ENCODE measurements around the gene CDK5R2.

Gene CDK5R2

DNA sequence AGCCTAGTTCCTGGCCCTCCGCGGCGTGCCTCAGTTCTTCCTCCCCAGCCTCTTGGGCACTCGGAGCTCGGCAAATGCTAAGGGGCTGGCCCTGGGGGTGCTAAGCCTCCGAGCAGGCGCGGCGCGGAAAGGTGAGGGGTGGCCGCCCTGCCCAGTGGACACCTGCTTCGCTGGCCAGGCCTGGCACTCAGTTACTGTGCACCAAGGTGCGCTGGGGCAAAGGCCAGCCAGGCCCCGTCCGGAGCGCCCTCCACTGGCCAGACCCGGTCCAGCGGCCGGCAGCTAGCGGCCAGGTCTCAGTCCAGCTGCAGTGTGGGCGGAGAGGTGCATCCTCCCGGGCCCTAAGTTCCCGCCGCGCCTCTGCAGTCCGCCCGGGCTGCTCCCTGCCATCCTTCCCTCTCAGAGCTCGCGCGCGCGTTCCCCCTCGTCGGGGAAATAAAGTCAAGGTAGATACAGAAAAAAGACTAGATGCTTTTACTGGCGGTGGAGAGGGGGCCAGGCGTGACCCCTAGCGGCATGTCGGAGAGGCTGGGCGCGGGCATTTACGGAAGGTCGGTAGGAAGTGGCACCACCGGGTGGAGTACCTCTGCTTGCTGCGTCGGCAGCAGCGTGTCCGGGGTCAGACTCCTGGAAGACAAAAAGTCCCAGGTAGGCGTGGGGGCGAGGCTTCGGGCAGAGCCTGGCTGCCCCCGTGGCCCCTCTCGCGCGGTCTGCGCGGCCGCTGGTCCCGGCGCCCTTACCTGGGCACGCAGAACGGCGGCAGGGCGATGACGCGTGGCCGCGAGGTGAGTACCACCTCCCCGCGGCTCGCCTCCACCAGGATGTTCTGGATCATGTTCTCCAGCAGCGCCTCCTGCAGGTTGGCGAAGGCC lies 43.2 kb downstream of the CDK5R2 start:
- no peak for DNase-seq (ENCODE audit: low read depth)

GRCh38 chr2:219003267-219003634 lies 43.8 kb downstream of the CDK5R2 start:
- DNase-seq (ENCODE audit: low read depth) = no peak

- DNase-seq (ENCODE audit: low read depth) = no peak
Observed at GRCh38 chr2:219003979-219004378, 44.5 kb downstream of the CDK5R2 start.

DNA sequence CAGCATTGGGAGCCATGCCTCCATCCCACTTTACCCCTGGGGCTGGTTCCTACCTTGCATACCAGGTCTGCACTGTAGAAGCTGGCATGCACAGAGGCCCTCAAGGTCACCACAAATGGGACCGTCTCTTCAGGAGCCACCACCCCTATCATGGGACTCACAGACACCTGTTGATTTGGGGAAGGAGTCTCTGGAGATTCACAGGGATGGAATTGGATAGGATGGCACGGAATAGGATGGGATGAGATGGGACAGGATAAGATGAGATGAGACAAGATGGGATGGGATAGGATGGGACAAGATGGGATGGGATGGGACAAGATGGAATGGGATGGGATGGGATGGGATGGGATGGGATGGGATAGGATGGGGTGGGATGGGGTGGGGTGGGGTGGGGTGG lies 49.8 kb downstream of the CDK5R2 start:
- no peak for DNase-seq (ENCODE audit: low read depth)

DNA sequence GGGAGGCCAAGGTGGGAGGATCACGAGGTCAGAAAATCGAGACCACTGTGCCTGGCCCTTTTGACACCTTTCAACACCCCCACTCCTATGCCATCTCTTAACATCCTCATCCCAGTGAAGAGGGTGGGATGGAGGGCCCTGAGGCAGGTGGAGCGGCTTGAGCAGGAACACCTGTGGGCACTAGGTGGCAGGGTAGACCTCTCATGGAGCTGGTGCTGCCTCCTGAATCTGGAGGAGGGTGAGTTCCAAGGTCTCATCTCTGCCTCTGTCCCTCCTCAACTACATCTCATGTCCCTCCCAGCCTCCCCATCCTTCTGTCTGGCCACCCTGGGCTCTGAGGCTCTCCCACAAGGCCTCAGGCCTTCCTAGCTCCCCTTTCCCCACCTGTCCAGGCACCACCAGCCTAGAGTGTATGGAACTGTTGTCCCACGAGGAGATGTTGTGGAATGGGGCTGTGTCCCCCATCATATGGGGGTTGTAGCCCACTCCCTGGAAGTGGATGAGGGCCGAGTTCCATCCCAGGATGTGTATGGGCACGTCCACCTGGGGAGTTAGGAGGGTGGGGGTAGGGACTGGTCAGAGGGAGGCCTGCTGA lies 50.8 kb downstream of the CDK5R2 start:
- DNase-seq (ENCODE audit: low read depth) = no peak

DNA sequence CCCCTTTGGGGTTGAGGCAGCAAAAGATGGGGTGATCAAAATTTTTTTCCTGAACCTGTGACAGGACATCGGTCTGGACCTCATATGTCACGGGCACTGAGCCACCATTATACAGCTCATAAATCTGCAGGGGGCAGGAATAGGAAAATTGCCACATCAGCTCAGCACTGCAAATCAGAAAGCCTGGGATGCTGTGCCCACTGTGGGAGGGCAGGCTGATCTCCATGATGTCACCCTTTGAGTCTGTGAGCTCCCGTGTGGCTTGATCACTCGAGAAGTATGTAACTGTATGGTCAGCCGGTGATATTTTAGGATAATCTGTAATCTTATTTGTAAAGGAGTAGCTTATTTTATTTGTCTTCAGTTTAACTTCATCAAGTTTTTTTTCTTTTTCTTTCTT lies 51.4 kb downstream of the CDK5R2 start:
- DNase-seq (ENCODE audit: low read depth) = no peak
